NCI-H146 treated with DMSO at 0.1 percent for 48 hours (cell line): ENCODE results near the gene DNAJC17.

Source experiments
- DNase-seq: peaks from one replicate; lab custom pipeline; 2025; ENCODE audit not compliant: unreplicated experiment; lab: John Stamatoyannopoulos, UW

DNAJC17 gene, protein sequence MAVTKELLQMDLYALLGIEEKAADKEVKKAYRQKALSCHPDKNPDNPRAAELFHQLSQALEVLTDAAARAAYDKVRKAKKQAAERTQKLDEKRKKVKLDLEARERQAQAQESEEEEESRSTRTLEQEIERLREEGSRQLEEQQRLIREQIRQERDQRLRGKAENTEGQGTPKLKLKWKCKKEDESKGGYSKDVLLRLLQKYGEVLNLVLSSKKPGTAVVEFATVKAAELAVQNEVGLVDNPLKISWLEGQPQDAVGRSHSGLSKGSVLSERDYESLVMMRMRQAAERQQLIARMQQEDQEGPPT

DNA sequence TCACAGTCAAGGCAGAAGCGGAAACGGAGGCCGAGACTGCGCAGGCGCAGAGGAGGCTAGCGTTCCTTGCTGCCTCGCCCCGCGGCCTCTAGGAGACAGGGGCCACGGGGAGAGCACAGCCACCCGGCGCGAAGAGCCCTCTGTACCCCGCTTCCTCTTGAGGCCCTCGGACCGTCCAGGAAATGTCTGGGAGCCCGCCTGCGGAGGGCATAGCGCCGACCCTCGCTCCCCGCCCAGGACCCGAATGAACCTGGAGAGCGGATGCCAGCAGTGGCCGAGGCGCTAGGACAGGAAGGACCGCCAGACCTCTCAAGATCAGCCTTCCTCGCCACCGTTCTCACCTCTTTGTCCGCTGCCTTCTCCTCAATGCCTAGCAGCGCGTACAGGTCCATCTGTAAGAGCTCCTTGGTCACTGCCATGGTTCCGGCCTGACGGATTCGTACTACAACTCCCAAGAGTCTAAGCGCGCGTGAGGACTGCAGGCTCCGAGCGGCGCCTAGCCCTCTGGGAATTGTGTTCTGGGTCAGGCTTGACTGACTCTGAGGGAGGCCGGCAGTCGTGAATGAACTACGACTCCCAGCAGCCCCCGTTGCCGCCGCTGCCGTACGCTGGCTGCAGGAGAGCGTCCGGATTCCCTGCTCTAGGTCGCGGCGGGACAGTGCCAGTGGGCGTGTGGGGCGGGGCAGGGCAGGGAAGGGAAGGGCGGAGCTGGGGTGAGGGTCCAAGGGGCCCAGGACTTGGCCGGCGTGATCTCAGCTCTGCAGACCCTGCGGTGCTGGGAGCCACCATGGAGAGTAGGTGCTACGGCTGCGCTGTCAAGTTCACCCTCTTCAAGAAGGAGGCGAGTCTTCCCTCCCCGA is at the start of gene DNAJC17, which contains the start of gene ZFYVE19:
Gene DNAJC17 (minus strand): TSS at position 446 of the 860 bp plus-strand sequence. CDS start 27 bp downstream, at position 419.
Gene ZFYVE19 (plus strand): TSS at position 62 of the 860 bp plus-strand sequence. CDS start 501 bp downstream, at position 563.
- peak; percentile 87 for DNase-seq

DNA sequence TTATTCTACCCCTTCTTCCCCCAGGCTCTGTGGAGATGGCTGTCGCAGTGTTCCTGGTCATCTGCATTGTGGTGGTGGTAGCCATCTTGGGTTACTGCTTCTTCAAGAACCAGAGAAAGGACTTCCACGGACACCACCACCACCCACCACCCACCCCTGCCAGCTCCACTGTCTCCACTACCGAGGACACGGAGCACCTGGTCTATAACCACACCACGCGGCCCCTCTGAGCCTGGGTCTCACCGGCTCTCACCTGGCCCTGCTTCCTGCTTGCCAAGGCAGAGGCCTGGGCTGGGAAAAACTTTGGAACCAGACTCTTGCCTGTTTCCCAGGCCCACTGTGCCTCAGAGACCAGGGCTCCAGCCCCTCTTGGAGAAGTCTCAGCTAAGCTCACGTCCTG is 49.5 kb upstream of the DNAJC17 start:
- no peak for DNase-seq

DNA sequence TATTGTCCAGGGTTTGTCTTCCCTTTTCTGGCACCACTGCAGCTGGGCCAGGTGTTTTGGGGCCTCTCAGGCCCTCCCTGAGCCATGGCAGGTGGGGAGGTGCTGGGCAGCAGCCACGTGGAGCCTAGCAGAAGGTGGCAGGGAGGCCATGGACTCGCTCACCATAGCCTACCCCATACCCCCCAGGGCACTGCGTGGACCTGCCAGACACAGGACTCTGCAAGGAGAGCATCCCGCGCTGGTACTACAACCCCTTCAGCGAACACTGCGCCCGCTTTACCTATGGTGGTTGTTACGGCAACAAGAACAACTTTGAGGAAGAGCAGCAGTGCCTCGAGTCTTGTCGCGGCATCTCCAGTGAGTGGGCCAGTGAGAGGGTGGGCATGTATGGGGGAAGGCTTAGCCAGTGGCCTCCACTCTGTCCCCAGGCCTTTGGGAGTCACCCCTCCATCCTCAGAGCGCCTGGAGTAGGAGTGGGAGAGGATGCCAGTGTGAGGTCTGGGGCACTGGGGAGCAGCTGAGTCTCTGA is 48.5 kb upstream of the DNAJC17 start:
- no peak for DNase-seq

DNA sequence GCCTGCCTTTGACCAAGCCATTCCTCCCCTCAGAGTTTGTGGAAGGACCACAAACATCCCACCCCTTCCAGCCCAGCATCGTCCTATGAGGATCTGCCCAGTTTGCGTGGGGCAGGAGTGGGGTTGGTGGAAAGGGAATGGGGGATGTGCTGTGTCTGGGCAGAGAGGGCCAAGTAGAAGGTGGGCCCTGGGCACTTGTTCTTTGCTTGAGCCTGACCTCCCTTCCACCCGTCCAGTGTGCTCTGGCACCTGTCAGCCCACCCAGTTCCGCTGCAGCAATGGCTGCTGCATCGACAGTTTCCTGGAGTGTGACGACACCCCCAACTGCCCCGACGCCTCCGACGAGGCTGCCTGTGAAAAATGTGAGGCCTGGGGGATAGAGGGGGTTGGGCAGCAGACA is 46.9 kb upstream of the DNAJC17 start:
- DNase-seq: no peak

DNA sequence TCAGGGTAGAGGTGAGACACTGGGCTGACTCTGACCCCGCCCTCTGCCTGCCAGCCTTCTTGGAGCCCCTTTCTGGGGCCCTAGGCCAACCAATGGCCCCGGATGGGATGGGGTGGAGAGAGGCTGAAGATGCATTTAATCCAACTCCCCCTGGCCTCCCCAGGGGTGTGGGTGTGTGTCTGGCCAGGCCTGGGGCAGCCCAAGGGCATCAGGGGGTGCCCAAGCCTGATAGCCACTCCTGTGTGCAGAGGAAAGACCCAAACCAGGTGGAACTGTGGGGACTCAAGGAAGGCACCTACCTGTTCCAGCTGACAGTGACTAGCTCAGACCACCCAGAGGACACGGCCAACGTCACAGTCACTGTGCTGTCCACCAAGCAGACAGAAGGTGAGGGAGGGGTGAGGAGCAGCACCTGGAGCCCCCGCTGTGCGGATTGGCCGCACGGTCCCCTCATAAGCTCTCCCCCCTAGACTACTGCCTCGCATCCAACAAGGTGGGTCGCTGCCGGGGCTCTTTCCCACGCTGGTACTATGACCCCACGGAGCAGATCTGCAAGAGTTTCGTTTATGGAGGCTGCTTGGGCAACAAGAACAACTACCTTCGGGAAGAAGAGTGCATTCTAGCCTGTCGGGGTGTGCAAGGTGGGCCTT is 46.1 kb upstream of the DNAJC17 start:
- no peak for DNase-seq

DNA sequence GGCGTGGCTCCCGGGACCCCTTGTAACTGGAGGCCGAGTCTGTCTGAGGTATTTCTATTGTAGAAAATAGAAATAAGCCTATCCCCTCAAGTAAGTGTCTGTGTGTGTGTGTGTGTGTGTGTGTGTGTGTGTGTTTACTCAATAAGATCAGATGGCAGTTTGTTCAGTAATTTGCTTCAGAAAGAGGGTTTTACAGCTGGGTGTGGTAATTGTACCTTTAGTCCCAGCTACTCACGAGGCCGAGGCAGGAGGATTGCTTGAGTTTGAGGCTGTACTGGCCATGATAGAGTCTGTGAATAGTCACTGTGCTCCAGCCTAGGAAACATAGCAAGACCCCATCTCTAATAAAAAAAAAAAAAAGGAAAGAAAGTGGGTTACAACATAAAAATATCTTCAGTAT is 45.3 kb upstream of the DNAJC17 start:
- no peak for DNase-seq

DNA sequence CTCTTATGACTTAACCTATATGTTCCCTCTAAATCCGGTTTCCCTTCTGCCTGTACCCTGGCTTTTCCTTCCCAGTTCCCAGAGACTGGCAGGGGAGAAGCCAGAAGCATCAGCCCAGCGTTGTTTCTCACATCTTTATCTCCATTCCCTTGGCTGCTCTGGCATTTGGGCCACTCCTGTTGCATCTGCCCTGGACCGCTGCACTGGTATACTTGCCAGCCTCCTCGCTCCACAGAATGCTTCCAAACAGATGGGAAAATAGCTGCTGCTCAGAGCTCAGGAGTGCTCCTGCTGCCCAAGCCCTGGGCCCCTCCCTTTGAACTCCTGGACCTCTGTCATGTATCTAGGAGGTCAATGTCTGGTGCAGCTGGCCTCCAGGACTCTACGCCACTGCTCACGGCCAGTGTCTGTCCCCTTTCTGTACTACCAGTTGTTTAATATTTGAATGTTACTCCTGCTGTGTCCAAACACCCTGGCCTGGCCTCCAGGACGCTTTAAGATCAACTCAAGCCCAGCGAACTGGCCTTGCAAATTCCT is 43.4 kb upstream of the DNAJC17 start:
- no peak for DNase-seq

DNA sequence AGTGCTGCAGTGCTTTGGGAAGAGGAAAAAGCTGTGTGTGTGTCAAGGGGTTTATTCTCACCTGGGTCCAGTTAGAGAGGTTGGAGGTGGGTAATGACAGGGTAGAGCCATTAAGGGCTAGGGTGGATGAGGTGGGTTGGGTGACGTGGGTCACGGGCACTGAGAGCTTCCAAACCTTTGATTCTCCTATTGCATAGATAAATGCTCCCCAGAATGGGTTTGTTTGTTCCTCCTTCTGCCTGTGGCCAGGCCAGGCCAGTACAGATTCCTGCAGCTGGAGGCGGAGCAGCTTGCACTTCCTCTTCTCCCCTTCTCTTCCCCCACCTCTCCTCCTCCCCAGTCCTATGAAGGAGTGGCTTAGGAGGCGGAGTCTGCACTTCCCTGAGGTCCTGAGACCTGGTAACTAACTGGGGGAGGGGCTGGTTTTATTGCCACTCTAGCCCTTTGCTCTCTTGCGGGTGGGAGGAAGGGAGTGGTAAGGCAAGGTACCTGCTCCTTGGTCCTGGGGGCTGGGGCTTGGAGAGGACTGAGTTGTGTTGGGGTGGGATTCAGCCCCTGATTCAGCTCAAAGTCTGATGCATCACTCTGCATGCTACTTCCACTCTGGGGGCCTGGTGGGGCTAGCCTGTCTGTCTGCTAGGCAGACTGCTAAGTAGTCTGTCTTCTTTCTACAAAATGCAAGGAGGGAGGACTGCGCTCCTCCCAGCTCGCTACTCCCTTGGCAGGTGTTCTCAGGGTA is 40.1 kb upstream of the DNAJC17 start:
- no peak for DNase-seq

DNA sequence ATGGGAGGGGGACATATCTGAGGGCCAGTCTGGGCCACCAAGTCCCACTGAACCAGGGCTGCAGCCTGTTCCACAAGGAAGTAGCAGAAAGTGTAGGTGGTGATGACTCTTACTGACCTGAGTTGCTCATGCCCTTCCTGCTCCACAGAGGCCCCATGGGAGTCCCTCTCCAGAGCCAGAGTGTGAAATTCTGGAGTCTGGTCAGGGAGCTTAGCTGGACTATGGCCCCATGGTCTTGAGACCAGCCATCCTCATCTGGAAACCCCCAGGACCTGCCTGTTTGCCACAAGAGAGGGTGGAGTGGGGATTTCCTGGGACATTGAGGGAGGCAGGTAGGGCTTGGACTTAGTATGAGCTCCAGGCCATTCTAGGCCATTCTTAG is 39.6 kb upstream of the DNAJC17 start:
- no peak for DNase-seq

DNA sequence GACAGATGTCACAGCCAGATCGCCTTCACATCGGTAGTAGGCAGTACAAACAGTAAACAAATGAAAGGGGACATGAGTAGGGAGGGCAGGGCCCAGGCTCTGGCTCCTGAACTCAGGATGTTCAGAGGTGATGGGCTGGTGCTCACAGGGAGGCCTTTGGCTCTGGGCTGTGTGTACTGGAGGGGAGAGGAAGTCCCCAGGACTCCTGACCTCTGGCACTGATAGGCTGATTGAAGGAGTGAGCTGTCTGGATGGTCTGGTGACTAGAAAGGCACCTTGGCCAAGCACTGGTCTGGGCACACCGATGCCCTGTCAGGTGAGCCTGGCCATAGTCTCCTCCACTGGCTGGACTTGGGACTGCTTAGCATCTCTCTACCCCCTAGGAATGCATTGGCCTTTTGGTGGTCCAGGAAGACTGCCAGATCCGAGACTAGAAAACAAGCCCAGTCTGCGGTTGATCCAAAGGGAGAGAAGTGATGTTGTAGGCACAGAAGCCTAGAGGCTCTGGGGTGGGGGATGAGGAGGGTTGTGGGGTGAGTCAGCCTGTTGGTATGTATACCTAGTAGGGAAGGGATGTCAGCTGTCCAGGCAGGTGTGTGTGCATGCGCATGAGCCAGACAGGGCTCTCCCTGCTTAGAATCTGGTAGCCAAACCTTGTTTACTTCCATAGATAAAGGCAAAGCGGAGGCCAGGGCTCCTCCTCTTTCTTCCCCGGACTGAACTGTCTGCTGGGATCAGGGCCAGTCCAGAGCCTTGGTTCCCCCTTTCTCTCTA is 38.4 kb upstream of the DNAJC17 start:
- DNase-seq: no peak

DNA sequence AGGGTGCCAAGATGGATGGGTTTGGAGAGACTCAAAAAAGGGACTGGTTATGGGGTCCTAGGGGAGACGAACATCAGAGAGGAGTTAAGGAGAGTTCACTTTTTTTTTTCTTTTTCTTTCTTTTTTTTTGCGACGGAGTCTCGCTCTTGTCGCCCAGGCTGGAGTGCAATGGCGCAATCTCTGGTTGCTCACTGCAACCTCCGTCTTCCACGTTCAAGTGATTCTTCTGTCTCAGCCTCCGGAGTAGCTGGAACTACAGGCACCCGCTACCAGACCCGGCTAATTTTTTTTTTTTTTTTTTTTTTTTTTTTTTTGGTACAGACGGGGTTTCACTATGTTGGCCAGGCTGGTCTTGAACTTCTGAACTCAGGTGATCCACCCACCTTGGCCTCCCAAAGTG is 37.8 kb upstream of the DNAJC17 start:
- no peak for DNase-seq

DNA sequence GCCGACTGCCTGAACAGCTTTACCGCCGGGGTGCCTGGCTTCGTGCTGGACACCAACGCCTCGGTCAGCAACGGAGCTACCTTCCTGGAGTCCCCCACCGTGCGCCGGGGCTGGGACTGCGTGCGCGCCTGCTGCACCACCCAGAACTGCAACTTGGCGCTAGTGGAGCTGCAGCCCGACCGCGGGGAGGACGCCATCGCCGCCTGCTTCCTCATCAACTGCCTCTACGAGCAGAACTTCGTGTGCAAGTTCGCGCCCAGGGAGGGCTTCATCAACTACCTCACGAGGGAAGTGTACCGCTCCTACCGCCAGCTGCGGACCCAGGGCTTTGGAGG is 37.4 kb upstream of the DNAJC17 start:
- no peak for DNase-seq

DNA sequence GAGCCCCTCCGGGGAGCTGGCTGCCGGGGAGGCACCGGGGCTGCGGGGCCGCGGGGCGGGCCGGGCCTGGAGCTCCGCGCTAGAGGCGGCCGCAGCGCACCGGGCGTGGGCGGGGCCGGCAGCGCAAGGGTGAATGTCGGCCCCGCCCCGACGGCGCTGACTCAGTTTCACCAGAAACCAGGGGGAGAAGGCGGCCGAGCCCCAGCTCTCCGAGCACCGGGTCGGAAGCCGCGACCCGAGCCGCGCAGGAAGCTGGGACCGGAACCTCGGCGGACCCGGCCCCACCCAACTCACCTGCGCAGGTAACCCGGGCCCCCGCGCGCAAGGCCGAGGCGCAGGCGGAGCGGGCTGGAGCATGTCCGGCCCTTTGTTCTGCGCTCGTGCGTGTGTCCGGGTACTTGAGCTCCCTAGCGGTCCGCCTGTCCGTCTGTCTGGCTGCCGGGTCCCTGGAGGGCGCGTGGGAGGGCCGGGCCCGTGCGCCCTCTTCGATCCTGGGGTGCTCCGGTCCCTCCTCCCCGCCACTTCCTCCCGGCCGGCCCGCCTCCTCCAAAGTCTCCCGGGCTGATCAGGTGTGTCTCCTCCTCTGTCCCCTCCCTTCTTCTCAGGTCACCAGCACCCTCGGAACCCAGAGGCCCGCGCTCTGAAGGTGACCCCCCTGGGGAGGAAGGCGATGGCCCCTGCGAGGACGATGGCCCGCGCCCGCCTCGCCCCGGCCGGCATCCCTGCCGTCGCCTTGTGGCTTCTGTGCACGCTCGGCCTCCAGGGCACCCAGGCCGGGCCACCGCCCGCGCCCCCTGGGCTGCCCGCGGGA is 36.8 kb upstream of the DNAJC17 start, which contains the start of gene SPINT1:
Gene SPINT1 (plus strand): TSS at position 164 of the 811 bp plus-strand sequence. CDS start 507 bp downstream, at position 671.
- peak; percentile 17 for DNase-seq

DNA sequence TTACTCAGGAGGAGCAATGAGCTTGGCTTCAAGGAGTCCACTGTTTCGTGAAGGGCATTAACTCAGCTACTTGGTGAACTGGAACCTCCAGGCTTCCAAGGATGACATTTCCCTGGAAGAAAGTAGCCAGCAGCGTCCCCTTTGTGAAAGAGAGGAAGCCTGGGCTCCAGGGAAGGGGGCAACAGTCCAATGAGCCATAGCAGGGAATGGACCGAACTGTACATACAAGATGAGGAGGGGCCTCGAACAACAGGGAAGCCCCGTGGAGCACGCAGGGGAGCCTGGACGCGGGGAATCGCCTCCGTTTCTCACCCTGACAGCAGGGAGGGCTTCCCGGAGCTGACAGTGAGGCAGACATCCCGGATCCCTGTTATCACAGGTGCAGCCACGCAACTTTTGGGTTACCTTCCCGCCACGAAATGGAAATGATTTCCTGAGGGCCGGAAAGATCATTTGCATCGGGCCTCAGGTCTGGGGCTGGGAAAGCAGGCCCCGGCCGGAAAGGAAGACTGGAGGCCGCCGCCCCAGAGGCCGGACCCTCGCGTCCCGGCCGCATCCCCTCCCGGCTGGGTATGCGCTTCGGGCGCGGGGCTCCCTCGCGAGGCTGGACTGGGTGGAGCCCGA is 36.1 kb upstream of the DNAJC17 start:
- DNase-seq: no peak

DNA sequence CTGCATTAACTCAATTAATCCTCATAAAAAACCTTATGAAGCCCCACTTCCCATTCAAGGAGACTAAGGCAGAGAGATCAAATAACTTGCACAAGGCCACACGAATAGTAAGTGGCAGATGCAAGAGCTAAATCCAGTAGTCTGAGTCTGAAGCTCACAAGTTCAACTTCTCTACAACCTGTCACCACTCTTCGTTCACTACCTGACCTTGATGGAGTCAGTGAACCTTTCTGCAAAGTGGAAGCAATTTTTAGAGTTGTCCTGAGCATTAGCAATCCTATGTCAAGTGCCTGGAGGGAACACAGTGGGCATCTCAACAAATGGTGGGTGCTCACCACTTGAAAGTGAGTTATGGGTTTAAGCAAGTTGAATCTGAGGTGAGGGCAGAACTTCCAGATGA is 34.5 kb upstream of the DNAJC17 start:
- no peak for DNase-seq

DNA sequence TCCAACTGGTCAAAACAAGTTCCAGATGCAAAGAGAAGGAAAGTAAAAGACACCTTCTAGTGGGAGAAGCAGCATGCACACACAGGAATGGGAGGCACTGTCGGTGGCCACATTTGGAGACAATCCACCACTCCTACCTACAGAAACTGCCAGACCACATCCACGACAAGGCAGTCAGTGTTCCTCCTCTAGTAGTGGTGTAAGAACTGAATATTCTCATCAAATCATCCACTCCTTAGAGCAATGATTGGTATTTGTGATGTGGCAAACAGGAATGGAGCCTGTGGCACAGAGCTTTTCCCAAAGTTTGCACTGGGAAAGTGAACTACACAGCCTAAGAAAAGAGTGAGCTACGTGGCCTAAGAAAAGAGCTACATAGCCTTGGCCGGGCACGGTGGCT is 31.5 kb upstream of the DNAJC17 start:
- no peak for DNase-seq

DNA sequence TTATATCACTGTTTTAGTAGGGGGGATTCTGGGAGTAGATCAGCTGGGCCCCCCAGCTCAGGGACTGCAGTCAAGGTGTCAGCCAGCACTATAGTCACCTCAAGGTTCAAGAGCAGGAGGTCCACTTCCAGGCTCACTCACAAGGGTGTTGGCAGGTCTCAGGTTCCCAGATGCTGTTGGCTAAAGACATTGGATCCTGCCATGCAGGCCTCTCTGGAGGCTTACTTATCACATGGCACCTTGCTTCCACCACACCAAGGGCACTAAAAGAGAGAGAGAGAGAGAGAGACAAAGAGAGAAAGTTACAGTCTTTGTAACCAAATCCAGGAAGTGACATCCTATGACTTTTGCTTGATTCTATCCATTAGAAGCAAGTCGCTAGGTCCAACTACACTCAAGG is 28.7 kb upstream of the DNAJC17 start:
- DNase-seq: no peak

DNA sequence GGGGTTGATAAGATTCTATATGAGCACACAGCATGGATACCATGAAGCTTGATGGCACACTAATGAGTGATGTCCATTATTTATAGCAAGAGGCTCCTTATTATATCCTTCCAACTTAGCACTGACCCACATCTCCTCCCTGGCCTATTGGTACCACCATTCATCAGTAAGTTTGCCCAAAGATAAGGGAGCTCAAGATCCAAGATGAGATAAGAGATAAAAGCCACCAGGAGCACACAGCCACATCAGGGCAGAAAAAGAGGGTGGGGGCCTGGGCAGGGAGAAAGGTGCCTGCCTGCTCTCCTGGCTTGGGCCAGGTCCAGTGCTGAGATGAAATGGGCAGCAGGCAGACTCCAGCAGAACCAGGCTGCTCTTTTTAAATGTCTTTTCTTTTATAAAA is 25.6 kb upstream of the DNAJC17 start:
- no peak for DNase-seq

DNA sequence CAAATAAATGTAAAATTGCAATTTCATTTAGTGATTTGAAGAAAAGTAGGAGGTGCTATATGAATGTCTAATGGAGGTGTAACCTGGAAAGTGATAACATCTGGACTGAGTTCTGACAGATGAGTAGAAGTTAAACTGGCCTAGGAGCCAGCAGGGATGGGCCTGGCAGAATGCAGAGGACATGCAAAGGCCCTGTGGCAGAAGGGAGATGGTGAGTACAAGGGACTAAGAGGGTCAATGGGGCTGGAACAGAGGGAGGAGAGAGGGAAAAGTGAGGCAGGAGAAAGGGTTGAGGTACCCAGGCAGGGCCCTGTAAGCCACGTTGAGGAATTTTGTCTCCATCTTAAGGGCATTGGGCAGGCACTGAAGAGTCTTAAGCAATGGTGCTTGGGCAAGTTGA is 24.6 kb upstream of the DNAJC17 start:
- no peak for DNase-seq
